ENCODE results near the gene INPP5A.
"Not testable (repeated sequence)": the region's sequence is repeated elsewhere in the genome, so short reads cannot be mapped to it uniquely, and the experiment has no call there.

Gene INPP5A

GRCh38 chr10:132547421-132547861, 9.9 kb downstream of the INPP5A start:
- no peak overlapping the region for H3K27ac ChIP-seq
- TF ChIP-seq CTCF (conservative IDR thresholded peaks at IDR 0.05): no peak

GRCh38 chr10:132548106-132548823, 10.7 kb downstream of the INPP5A start:
- no peak for TF ChIP-seq CTCF (conservative IDR thresholded peaks at IDR 0.05)

GRCh38 chr10:132548869-132549268, 11.3 kb downstream of the INPP5A start:
- TF ChIP-seq CTCF (conservative IDR thresholded peaks at IDR 0.05): no peak
- no peak overlapping the region for H3K27ac ChIP-seq

More at GRCh38 chr10:132548106-132548823, 10.7 kb downstream of the INPP5A start:
- H3K27ac ChIP-seq: no peak overlapping the region

- no peak for TF ChIP-seq CTCF (conservative IDR thresholded peaks at IDR 0.05)
- no peak overlapping the region for H3K27ac ChIP-seq
Measured at GRCh38 chr10:132549371-132549770, 11.8 kb downstream of the INPP5A start.

- no peak overlapping the region for H3K27ac ChIP-seq
- TF ChIP-seq CTCF (conservative IDR thresholded peaks at IDR 0.05): no peak
Measured at GRCh38 chr10:132550366-132551092, 12.9 kb downstream of the INPP5A start.

GRCh38 chr10:132551093-132551807, 13.7 kb downstream of the INPP5A start:
- no peak for TF ChIP-seq CTCF (conservative IDR thresholded peaks at IDR 0.05)
- no peak overlapping the region for H3K27ac ChIP-seq

- no peak overlapping the region for H3K27ac ChIP-seq
Measured at GRCh38 chr10:132551808-132552130, 14.2 kb downstream of the INPP5A start.

GRCh38 chr10:132552635-132553034, 15.0 kb downstream of the INPP5A start:
- H3K27ac ChIP-seq: not testable (repeated sequence)

More at GRCh38 chr10:132551808-132552130, 14.2 kb downstream of the INPP5A start:
- TF ChIP-seq CTCF (conservative IDR thresholded peaks at IDR 0.05): no peak

- H3K27ac ChIP-seq: not testable (repeated sequence)
Measured at GRCh38 chr10:132553568-132553967, 16.0 kb downstream of the INPP5A start.

Data from VCaP (cell line).